Activated T-cell treated with anti-CD3 and anti-CD28 coated beads for 24 hours (primary cell): ENCODE results near the gene MATK.
"Not testable (repeated sequence)": the region's sequence is repeated elsewhere in the genome, so short reads cannot be mapped to it uniquely, and the experiment has no call there.

Experiments
- DNase-seq: peaks from one replicate; pipeline ENCODE4 v3.0.0-alpha.2; 2020; ENCODE audit warnings: low read depth

MATK gene

GRCh38 chr19:3816148-3816547 is 30.0 kb upstream of the MATK start:
- not testable (repeated sequence) for DNase-seq

- DNase-seq, result no peak
Measured at GRCh38 chr19:3814648-3815047, 28.5 kb upstream of the MATK start.

- no peak for DNase-seq
Measured at GRCh38 chr19:3813473-3814392, 27.6 kb upstream of the MATK start.

GRCh38 chr19:3810708-3811355 is 24.7 kb upstream of the MATK start:
- no peak for DNase-seq

- no peak for DNase-seq
Measured at GRCh38 chr19:3809881-3810707, 23.9 kb upstream of the MATK start.

- no peak for DNase-seq
Measured at GRCh38 chr19:3808420-3809143, 22.4 kb upstream of the MATK start.

GRCh38 chr19:3807574-3808354 is 21.6 kb upstream of the MATK start:
- no peak for DNase-seq

GRCh38 chr19:3807131-3807480 is 20.9 kb upstream of the MATK start:
- no peak for DNase-seq

- no peak for DNase-seq
Measured at GRCh38 chr19:3805859-3806258, 19.7 kb upstream of the MATK start.

GRCh38 chr19:3804429-3804828 is 18.2 kb upstream of the MATK start:
- no peak for DNase-seq

- DNase-seq, result no peak
Measured at GRCh38 chr19:3803986-3804385, 17.8 kb upstream of the MATK start.

GRCh38 chr19:3803114-3803888 is 17.1 kb upstream of the MATK start:
- DNase-seq, result no peak

GRCh38 chr19:3801412-3802096 is 15.4 kb upstream of the MATK start:
- DNase-seq, result no peak

- no peak for DNase-seq
Measured at GRCh38 chr19:3800996-3801395, 14.8 kb upstream of the MATK start.

GRCh38 chr19:3798137-3798536 is 12.0 kb upstream of the MATK start:
- DNase-seq, result no peak

GRCh38 chr19:3796358-3796757 is 10.2 kb upstream of the MATK start:
- no peak for DNase-seq

GRCh38 chr19:3793799-3794198 is 7.6 kb upstream of the MATK start:
- DNase-seq, result no peak

- DNase-seq, result no peak
Measured at GRCh38 chr19:3792114-3792513, 5.9 kb upstream of the MATK start.

- DNase-seq, result no peak
Measured at GRCh38 chr19:3790941-3791340, 4.8 kb upstream of the MATK start.

- no peak for DNase-seq
Measured at GRCh38 chr19:3790209-3790734, 4.1 kb upstream of the MATK start.
